PC-3 (cell line): ENCODE data around the gene XPO1.
"Not testable (repeated sequence)": the region's sequence is repeated elsewhere in the genome, so short reads cannot be mapped to it uniquely, and the experiment has no call there.

Source experiments
- CTCF ChIP-seq: fragments of 300-600 bp; sonication (generic); conservative IDR thresholded peaks from 2 replicates; pipeline ENCODE4 v1.5.1; 2017; ENCODE audit warnings: antibody characterized with exemption, low read depth, mild to moderate bottlenecking, low read length
- EZH2 ChIP-seq: fragments of 300-600 bp; sonication (generic); IDR thresholded peaks from one replicate; pipeline ENCODE4 v1.6.1; 2017; ENCODE audit warnings: antibody characterized with exemption, mild to moderate bottlenecking, low read length; ENCODE audit not compliant: unreplicated experiment

GRCh38 chr2:61446971-61447370 is 91.2 kb downstream of the XPO1 start:
- TF ChIP-seq CTCF, EZH2: not testable (repeated sequence)
